Keratinocyte (primary cell): ENCODE measurements around the gene CRISPLD2. TPM values are rescaled to one million over a fixed set of nuclear protein-coding genes. Genes with fewer than 3 reads are reported as not detected.

ENCODE experiments used
- DNase-seq: peaks from one replicate; pipeline ENCODE4 v3.0.0-alpha.2; 2011; ENCODE audit warnings: low read depth, missing footprints, low spot score
- FAIRE-seq: peaks from 2 replicates; lab custom pipeline; 2011; peaks lifted over from hg19 to GRCh38; lab: Jason Lieb, UNC
- H2AFZ ChIP-seq: 2 replicates; pipeline ENCODE4 v1.6.0; 2012; ENCODE audit warnings: low read length, control low read depth, inconsistent platforms; ENCODE audit not compliant: control insufficient read depth
- H3K27ac ChIP-seq: 2 replicates; pipeline ENCODE4 v1.5.1; 2011; ENCODE audit warnings: low read length; ENCODE audit not compliant: control insufficient read depth, insufficient read depth
- H3K27me3 ChIP-seq: 3 replicates; pipeline ENCODE4 v1.6.0; 2011; ENCODE audit warnings: low read length; ENCODE audit not compliant: control insufficient read depth, insufficient read depth; ENCODE audit errors: extremely low read depth
- H3K36me3 ChIP-seq, 2 experiments: 2 replicates in 1 of 2; 3 replicates in 1 of 2; pipeline ENCODE4 v1.5.1; 2011; ENCODE audit warnings: low read length in 2 of 2, mild to moderate bottlenecking in 1 of 2; ENCODE audit not compliant: control insufficient read depth in 2 of 2, insufficient read depth in 2 of 2; ENCODE audit errors: extremely low read depth in 1 of 2
- H3K4me1 ChIP-seq: 3 replicates; pipeline ENCODE4 v1.5.1; 2011; ENCODE audit warnings: low read length; ENCODE audit not compliant: control insufficient read depth, insufficient read depth; ENCODE audit errors: extremely low read depth
- H3K4me2 ChIP-seq: 3 replicates; pipeline ENCODE4 v1.6.0; 2011; ENCODE audit warnings: low read depth, low read length; ENCODE audit not compliant: control insufficient read depth, insufficient read depth; ENCODE audit errors: extremely low read depth
- H3K4me3 ChIP-seq, 3 experiments: fragments of 200-600 bp in 1 of 3; sonication (generic) in 1 of 3; 2 replicates in 2 of 3; 3 replicates in 1 of 3; pipeline ENCODE4 v1.5.1; 2011 to 2016; ENCODE audit warnings: low read length in 3 of 3, mild to moderate bottlenecking in 3 of 3, control low read depth in 2 of 3, inconsistent platforms in 1 of 3, low read depth in 1 of 3, mixed read lengths in 1 of 3, mixed run types in 1 of 3, moderate library complexity in 1 of 3; ENCODE audit not compliant: control insufficient read depth in 2 of 3, insufficient read depth in 2 of 3; ENCODE audit errors: extremely low read depth in 1 of 3
- H3K79me2 ChIP-seq: 2 replicates; pipeline ENCODE4 v1.6.0; 2012; ENCODE audit warnings: low read length; ENCODE audit not compliant: control insufficient read depth, insufficient read depth
- H3K9ac ChIP-seq: 3 replicates; pipeline ENCODE4 v1.6.0; 2011; ENCODE audit warnings: low read length; ENCODE audit not compliant: control insufficient read depth, insufficient read depth; ENCODE audit errors: extremely low read depth
- H3K9me1 ChIP-seq: 3 replicates; pipeline ENCODE4 v1.6.0; 2011; ENCODE audit warnings: low read length; ENCODE audit not compliant: control insufficient read depth, insufficient read depth; ENCODE audit errors: extremely low read depth
- H3K9me3 ChIP-seq: 2 replicates; pipeline ENCODE4 v1.5.1; 2012; ENCODE audit warnings: low read depth, low read length; ENCODE audit not compliant: control insufficient read depth
- H4K20me1 ChIP-seq: 3 replicates; pipeline ENCODE4 v1.6.0; 2011; ENCODE audit warnings: low read length; ENCODE audit not compliant: control insufficient read depth, insufficient read depth; ENCODE audit errors: extremely low read depth
- EZH2 ChIP-seq: IDR thresholded peaks from one replicate; pipeline ENCODE4 v1.6.1; 2012; ENCODE audit warnings: inconsistent platforms, mild to moderate bottlenecking, low read length, moderate library complexity
- dilution Hi-C: fragments of 300-500 bp; cut with MboI; formaldehyde crosslinking; loops from one replicate; pipeline ENCODE4 v1.7.0; 2020; ENCODE audit warnings: low sequenced_read_pairs; ENCODE audit not compliant: extremely low pct_ligation_motif_present
- polyA plus RNA-seq, 5 experiments: library from polyadenylated mRNA; depleted of rRNA in 3 of 5; stranded (reverse) in 3 of 5; stranded (forward) in 1 of 5; unstranded in 1 of 5; fragments of >200 nt; gene quantifications; 1 replicate in 1 of 5; 2 replicates in 3 of 5; 3 replicates in 1 of 5; pipeline versions ENCODE4 v1.2.1 to v1.2.3, GENCODE V29; 2011 to 2012; ENCODE audit warnings: missing spikeins in 2 of 5, low read depth in 1 of 5, low replicate concordance in 1 of 5
- TF ChIP-seq, protein P1 (sequence below), 3 experiments: IDR thresholded peaks in 1 of 3; conservative IDR thresholded peaks in 1 of 3; optimal IDR thresholded peaks in 1 of 3; 2 replicates in 2 of 3; 3 replicates in 1 of 3; pipeline versions ENCODE3 to v1.5.1; 2011; ENCODE audit warnings: low read length in 3 of 3, mild to moderate bottlenecking in 3 of 3, moderate library complexity in 2 of 3, control low read depth in 1 of 3, inconsistent platforms in 1 of 3; ENCODE audit not compliant: insufficient read depth in 2 of 3; ENCODE audit errors: extremely low read depth in 1 of 3

The CRISPLD2 gene
- polyA plus RNA-seq, 1 donor (not counting 4 experiments of a cell fraction or from before 2014, with no cell fraction given), result 1.2 TPM

DNA sequence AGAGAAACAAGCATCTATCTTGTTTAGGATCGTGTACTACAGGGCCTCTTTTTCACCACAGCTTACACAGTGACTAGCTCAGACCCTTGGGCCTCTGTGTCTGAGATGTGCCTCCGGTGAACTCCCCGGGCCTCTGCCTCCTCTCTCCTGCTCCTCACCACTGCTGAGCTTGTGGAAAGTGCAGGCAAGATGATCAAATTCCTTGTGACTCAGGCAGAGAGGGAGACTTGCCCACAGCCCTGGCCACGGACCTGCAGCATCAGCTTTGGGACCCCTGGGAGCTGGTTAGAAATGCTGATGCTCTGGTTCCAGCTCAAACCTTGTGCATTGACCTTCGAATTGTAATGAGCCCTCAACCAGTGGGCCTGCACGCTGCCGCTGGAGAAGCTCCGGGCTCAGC, 111.7 kb downstream of the CRISPLD2 start:
- FAIRE-seq (no peak), DNase-seq (no peak)
- Histone ChIP-seq H3K27ac (no peak overlapping the region), H4K20me1 (no peaks in the 10 kb centered on the region), H3K9me3 (no peaks in the 10 kb centered on the region), H3K27me3 (peaks cover 7% of the 10 kb centered on the region), H3K9me1 (no peaks in the 10 kb centered on the region), H3K4me2 (no peak overlapping the region), H3K79me2 (no peaks in the 10 kb centered on the region), H3K36me3 (no peaks in the 10 kb centered on the region), H3K4me1 (no peaks in the 10 kb centered on the region), H3K9ac (no peak overlapping the region), H3K4me3 (no peak overlapping the region), H2AFZ (no peak overlapping the region)
- dilution Hi-C loops, result no loop called here
- TF ChIP-seq EZH2, result no peak
- TF ChIP-seq, protein P1, sequence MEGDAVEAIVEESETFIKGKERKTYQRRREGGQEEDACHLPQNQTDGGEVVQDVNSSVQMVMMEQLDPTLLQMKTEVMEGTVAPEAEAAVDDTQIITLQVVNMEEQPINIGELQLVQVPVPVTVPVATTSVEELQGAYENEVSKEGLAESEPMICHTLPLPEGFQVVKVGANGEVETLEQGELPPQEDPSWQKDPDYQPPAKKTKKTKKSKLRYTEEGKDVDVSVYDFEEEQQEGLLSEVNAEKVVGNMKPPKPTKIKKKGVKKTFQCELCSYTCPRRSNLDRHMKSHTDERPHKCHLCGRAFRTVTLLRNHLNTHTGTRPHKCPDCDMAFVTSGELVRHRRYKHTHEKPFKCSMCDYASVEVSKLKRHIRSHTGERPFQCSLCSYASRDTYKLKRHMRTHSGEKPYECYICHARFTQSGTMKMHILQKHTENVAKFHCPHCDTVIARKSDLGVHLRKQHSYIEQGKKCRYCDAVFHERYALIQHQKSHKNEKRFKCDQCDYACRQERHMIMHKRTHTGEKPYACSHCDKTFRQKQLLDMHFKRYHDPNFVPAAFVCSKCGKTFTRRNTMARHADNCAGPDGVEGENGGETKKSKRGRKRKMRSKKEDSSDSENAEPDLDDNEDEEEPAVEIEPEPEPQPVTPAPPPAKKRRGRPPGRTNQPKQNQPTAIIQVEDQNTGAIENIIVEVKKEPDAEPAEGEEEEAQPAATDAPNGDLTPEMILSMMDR (optimal IDR thresholded peaks at IDR 0.05 in 1 of 3, IDR thresholded peaks at IDR 0.05 in 1 of 3, conservative IDR thresholded peaks at IDR 0.05 in 1 of 3; ENCODE audit: extremely low read depth in 1 of 3, insufficient read depth in 2 of 3, low read length in 3 of 3), result no peak

DNA sequence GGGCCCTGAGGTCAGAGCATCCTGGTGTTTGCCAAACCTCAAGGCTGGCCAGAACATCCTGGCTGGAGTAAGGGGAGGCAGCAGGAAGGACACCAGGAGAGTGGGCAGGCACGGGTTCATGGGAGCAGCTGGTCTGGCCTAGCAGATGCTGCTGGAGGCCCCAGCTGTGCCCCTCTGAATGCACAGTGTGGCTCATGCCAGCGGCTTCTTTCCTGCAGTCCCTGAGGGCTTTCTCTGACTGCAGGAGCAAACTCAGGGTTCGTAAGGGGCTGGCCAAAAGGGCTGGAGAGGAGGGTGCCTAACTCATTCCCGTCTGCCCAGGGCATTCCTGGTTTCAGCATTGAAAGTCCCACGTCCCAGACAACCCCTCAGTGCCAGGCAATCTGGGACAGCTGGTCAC, 112.9 kb downstream of the CRISPLD2 start:
- no peaks in the 10 kb centered on the region for H4K20me1 ChIP-seq
- no peaks in the 10 kb centered on the region for H3K4me1 ChIP-seq
- H3K4me3 ChIP-seq, result no peak overlapping the region
- H3K4me2 ChIP-seq, result no peak overlapping the region
- no peaks in the 10 kb centered on the region for H3K79me2 ChIP-seq
- FAIRE-seq, result no peak
- dilution Hi-C loops, result no loop called here
- DNase-seq, result no peak
- no peak overlapping the region for H3K9ac ChIP-seq
- peaks cover 7% of the 10 kb centered on the region for H3K27me3 ChIP-seq
- no peaks in the 10 kb centered on the region for H3K9me1 ChIP-seq
- H3K27ac ChIP-seq, result no peak overlapping the region
- no peaks in the 10 kb centered on the region for H3K9me3 ChIP-seq
- H2AFZ ChIP-seq, result no peak overlapping the region
- no peaks in the 10 kb centered on the region for H3K36me3 ChIP-seq
- TF ChIP-seq, protein P1 (optimal IDR thresholded peaks at IDR 0.05 in 1 of 3, IDR thresholded peaks at IDR 0.05 in 1 of 3, conservative IDR thresholded peaks at IDR 0.05 in 1 of 3; ENCODE audit: extremely low read depth in 1 of 3, insufficient read depth in 2 of 3, low read length in 3 of 3), result no peak
- no peak for TF ChIP-seq EZH2
